LNCAP (cell line): ENCODE data around the gene COLQ.

ENCODE experiments used
- CTCF ChIP-seq: fragments of 450-650 bp; IDR thresholded peaks from 2 replicates; pipeline ENCODE4 v1.5.1; 2017; ENCODE audit warnings: mild to moderate bottlenecking

COLQ gene

DNA sequence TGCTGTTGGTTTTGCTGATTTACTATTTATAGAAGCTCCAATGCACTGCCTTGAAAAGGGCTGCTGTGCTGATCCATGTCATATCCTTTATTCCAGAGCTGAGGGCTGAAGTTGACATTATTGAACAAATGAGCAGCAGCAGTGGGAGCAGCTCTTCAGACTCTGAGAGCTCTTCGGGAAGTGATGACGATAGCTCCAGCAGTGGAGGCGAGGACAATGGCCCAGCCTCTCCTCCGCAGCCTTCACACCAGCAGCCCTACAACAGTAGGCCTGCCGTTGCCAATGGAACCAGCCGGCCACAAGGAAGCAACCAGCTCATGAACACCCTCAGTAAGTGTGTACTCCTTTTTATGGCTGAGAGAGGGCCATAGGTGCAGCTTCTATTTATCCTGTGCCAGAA is 85.3 kb downstream of the COLQ start:
- no peak for TF ChIP-seq CTCF

- no peak for TF ChIP-seq CTCF
These were observed 86.8 kb downstream of the COLQ start for GRCh38 chr3:15434756-15435155.

DNA sequence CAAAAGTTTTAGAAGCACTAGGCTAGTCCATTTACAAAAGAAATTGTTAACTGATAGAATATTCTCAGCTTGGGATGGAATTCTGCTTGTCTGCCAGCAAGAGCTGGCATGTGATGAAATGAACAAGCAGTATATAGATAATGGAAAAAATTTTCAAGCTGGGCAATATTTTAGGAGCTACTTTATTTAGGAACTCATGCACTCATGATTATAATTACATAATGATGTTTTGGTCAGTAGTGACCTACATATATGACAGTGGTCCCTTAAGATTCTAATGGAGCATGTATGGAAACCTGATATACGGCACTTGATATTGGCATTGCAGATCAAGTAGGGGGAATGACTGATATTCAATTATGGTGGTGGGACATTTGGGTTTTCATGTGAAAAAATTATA is 88.0 kb downstream of the COLQ start:
- no peak for TF ChIP-seq CTCF

DNA sequence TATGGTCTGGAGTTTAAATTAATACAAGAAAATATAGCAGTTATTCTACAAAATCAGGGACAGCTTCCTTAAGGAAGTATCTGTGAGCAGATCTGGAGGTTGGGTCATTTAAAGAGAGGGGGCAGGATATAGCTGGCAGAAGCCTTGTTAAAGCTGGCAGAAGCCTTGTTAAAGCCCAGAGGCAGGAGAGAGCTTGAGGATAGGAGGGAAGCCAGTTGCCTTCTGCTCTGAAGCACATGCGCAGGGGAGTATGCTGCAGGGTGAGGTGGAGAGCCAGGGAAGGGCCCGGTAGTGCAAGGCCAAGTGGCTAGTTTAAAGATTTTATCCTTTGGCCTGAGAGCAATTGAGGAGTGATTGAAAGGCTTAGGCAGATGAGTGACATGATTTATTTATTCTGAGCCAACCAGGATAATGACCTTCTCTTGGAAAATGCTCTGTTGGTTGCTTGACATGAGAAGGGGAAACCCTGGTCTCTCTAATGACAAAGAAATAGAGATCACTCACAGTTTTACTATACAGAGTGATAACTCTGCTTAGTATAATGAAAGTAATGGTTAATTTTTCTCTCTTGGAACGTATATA is 90.2 kb downstream of the COLQ start:
- no peak for TF ChIP-seq CTCF

GRCh38 chr3:15430624-15431023 is 90.9 kb downstream of the COLQ start:
- no peak for TF ChIP-seq CTCF

DNA sequence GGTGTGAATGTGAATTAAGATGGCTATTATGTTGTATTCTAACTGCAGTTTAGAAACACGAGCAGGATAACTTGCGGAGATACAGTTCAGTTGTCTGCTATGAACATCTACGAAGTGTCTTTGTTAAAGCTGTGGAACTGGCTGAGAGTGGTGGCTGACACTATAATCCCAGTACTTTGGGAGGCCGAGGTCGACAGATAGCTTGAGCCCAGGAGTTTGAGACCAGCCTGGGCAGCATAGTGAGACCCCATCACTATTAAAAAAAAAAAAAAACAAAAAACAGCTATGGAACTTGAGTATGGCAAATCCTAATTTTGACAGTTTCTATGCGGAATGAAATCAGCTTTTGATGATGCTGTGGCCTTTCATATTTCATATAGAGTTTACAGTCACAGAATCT is 92.4 kb downstream of the COLQ start:
- no peak for TF ChIP-seq CTCF

GRCh38 chr3:15428539-15428938 is 93.0 kb downstream of the COLQ start:
- no peak for TF ChIP-seq CTCF

GRCh38 chr3:15427981-15428380 is 93.5 kb downstream of the COLQ start:
- no peak for TF ChIP-seq CTCF
